GM19193 (cell line): Measurements from ENCODE around the gene CACFD1.

Experiments used
- POLR2A ChIP-seq: IDR thresholded peaks from 4 replicates; pipeline ENCODE4 v1.6.1; 2011; ENCODE audit not compliant: insufficient read depth, insufficient read length; ENCODE audit errors: extremely low read depth

Gene CACFD1

GRCh38 chr9:133470988-133471387, 11.2 kb downstream of the CACFD1 start:
- no peak for TF ChIP-seq POLR2A

GRCh38 chr9:133471551-133472276, 11.9 kb downstream of the CACFD1 start:
- no peak for TF ChIP-seq POLR2A

GRCh38 chr9:133472277-133472645, 12.5 kb downstream of the CACFD1 start:
- no peak for TF ChIP-seq POLR2A

- TF ChIP-seq POLR2A, result no peak
Observed at GRCh38 chr9:133472753-133473378, 13.1 kb downstream of the CACFD1 start.

- TF ChIP-seq POLR2A, result no peak
Observed at GRCh38 chr9:133473743-133474142, 14.0 kb downstream of the CACFD1 start.

- TF ChIP-seq POLR2A, result no peak
Observed at GRCh38 chr9:133474215-133474614, 14.4 kb downstream of the CACFD1 start.

GRCh38 chr9:133474853-133475252, 15.1 kb downstream of the CACFD1 start:
- no peak for TF ChIP-seq POLR2A

GRCh38 chr9:133475292-133476012, 15.7 kb downstream of the CACFD1 start:
- no peak for TF ChIP-seq POLR2A

- no peak for TF ChIP-seq POLR2A
Observed at GRCh38 chr9:133476036-133476931, 16.5 kb downstream of the CACFD1 start.

- no peak for TF ChIP-seq POLR2A
Observed at GRCh38 chr9:133476941-133477340, 17.2 kb downstream of the CACFD1 start.

- no peak for TF ChIP-seq POLR2A
Observed at GRCh38 chr9:133477461-133477860, 17.7 kb downstream of the CACFD1 start.

- no peak for TF ChIP-seq POLR2A
Observed at GRCh38 chr9:133477992-133478850, 18.4 kb downstream of the CACFD1 start.

GRCh38 chr9:133478851-133479711, 19.3 kb downstream of the CACFD1 start, which contains the start of gene SLC2A6:
SLC2A6 (minus strand) TSS chr9:133479099; CDS start chr9:133479059, 40 bp downstream.
- peak; percentile 76 for TF ChIP-seq POLR2A
